Activated CD4-positive, CD25-positive, alpha-beta regulatory T cell treated with anti-CD3 and anti-CD28 coated beads, Interleukin-2, amount 50 U/mL, for 72 hours (primary cell): Measurements from ENCODE around the gene PARD3.

Experiments
- DNase-seq: peaks from one replicate; pipeline ENCODE4 v3.0.0; 2021

The PARD3 gene

DNA sequence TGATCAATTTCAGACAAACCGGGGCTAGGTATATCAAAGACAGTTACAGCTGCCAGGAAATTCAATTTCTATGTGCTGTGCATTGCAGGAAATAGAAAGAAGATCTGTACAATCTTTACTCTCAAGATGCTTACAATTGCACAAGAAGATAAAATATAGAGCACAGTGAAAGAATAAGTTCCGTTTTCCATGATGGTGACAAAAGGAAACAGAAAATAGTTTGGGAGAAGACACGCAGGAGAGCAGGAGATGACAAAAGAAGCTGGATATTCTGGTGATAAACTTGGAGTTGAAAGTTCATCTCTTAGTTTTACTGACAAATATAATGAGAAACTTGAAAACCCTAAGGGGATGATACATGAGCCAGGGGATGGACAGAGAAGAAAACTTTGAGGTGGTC is 646.0 kb downstream of the PARD3 start:
- DNase-seq, result no peak

DNA sequence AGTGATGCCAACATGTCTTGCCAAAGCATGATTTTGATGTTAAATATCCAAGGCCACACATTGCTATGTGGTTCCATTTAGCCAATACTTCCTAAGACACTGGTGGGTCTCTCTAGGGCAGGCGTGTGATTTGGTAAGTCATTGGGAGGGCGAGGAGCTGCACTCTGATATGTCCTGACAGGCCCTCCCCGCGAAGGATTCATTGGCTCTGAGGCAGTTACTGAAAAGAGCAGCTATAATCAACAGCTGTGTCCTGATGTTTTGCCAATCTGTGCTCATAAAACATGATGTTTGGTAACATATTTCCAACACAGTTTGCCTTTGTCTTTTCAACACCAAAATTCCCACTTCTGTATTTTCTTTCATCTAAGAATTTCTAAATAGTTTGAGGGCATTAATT is 646.7 kb downstream of the PARD3 start:
- no peak for DNase-seq

DNA sequence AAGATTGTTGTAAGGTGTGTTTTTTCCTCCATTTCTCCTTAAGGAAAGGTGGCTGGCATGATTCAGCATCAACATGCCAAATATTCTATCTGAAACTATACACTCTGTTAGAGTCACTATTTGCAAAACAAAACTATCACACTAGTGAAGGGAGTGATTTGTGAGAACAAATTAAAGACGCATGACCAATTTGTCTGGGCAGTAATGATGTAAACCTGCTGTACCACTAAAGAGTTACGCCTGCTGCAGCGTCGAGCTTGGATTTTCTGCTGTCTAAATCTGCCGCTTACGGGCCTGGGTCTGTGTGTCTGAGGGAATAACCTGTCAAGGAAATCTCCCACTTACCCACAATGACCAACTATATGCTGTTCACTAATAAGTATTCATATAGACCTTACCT is 648.3 kb downstream of the PARD3 start:
- no peak for DNase-seq

DNA sequence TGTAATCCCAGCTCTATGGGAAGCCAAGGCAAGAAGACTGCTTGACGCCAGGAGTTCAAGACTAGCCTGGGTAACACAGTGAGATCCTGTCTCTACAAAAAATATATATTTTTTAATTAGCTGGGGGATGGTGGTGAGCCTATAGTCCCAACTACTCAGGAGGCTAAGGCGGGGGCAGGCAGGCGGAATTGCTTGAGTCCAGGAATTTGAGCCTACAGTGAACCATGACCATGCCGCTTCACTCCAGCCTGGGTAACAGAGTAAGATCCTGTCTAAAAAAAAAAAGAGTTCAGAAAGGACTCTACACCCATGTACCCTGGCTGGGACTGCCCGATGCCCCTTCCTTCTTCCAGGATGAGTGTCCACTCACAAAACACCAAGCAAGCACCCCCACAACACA is 648.7 kb downstream of the PARD3 start:
- DNase-seq, result no peak

DNA sequence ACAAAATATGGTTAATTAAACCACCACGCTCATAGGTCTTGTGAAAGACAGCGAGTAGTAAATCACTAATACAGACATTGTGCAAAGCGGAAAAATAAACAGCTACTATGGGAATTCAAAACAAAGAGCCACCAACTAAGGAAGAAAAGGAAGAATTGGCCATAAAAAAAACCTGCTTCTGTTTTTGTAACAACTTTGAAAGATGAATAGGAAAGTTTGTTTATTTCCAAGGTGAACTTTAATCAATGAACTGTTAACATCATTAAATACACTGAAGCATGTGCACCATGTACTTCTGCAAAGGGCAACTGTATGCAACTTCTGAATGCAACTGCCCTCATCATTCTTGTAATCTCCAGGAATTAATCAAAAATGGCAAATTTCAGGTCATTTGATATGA is 651.1 kb downstream of the PARD3 start:
- no peak for DNase-seq

DNA sequence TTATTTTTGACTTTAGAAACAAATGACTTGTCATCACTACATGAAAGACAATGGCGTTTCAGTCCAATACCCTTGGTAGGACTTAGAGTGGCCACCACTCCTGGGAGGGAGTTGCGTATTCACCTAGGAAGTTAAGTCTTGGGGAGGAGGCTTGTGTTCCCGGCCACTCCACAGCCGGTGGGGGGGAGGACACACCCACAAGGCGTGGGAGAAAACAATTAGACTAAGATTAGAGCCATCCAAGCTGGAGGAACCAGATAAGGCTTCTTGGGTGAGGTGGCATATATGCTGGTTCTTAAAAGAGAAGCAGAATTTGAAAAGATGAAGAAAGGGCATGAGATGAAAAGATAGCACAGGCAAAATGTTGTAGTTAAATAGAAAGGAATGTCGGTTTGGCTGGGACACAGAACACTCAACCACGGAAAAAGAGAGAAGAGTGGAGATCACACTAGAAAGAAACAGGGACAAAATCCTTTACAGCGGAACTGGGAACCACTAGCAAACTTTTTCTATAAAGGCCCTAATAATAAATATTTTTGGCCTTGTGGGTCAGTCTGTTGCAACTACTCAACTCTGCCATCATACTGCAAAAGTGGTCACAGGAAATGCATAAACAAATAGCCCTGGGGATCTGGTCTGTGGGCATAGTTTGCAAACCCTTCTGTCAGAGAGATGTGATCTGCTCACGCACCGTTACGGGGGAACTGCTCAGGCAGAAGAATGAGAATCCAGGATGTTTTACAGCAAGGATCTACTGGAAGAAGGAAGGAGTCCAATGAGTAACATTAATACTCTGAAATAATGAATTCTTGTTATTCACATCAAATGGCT is 651.8 kb downstream of the PARD3 start:
- no peak for DNase-seq

DNA sequence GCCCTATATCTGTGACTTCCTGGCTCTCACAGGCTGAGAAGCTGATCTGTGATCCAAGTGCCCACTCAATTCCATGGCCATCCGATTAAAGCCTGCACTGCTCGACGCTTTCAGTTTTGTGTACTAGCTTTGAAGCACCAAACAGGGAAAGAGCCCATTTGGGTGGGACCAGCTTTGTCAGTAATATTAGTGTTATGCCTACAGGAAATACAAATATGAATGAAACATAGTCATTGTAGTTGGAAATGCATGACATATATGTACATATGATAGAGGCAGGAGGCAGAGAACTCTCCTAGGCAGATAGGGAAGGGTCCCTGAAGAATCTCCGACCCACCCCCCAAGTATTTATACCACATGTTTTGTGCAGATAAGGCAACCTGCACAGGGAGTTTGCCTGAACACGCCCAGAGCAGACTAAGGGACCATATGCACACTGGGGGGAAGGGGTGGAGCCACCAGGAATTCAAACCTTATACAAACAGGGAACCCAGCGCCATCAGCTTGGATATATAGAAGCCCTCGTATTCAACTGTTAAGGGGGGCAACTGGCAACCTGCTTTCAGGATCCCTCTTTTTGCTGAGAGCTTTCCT is 653.2 kb downstream of the PARD3 start:
- no peak for DNase-seq

DNA sequence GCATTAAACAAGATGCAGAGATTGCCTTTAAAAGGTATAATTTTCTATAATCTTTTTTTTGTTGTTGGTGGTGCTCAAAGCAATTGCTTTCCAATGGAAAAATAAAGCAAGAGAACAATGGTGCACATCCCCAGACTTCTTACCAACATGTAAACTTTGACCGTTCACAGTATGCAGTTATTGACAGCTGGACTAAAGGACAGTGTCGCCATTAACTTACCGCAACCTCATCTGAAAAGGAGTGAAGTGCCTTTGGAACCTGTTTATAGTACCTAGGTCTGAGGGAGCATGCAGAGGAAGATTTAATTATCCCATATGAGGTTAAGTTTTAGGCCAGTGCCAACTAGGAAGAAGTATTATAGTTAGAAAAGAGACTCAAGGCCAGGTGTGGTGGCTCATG is 654.5 kb downstream of the PARD3 start:
- no peak for DNase-seq

DNA sequence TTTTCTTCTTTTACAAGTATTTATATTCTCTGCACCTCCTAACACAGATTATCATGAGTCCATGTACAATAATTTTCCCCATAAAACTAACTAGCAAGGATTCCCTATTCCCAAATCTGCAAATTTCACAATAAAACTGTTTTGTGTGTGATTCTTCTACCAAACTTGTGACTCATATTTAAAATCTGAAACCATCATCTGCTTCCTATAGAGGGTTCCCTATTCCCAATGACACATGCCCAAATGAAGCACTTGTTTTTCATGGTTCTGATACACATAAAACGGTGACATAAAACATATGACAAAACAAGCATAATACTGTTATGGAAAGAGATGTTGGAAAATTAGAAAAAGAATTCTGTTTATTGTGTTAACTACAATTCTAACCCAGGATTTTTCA is 657.6 kb downstream of the PARD3 start:
- no peak for DNase-seq

DNA sequence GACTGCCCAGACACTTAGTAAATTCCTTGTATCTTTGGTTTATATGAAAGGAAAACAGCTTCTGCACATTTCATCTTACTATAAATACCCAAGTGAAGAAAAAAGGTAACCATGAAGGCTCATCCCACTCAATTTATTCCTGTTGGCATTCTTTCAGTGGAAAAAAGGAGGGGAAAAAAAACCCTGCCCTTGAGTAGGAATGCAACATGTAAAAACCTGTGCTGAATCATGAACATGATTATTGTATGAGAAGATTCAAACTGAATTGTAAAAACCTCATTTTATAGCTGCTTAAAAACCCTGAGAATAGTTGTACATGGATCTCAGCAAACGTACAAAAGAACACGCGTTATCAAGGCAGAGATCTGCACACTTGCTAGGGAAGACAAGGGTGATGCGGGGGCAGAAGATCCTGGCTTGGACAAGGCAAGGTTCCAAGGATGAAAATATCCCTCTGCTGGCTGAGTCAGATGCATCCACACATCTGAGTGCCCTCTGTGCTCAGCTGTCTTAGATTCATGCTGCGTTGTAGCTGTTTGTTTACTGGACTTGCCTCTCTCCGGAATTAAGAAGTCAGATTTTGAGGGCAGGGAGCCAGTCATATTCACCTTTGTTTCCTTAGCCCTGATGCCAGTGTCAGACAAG is 658.2 kb downstream of the PARD3 start:
- DNase-seq, result no peak

DNA sequence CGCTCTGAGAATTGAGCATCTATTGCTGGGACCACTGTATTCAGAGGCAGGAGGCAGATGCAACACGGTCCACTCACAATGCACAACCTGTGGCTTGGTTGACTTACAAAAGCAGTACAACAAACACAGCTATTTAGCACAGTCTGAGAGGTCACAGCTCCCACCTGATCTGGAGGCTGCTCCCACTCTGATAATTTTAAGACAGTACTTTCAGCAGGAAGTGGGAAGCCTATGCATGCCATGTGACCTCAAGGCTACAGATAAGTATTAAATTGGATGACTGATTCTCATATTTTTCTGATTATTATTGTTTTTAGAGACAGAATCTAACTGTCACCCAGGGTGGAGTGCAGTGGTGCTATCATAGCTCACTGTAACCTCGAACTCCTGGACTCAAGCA is 659.3 kb downstream of the PARD3 start:
- no peak for DNase-seq

DNA sequence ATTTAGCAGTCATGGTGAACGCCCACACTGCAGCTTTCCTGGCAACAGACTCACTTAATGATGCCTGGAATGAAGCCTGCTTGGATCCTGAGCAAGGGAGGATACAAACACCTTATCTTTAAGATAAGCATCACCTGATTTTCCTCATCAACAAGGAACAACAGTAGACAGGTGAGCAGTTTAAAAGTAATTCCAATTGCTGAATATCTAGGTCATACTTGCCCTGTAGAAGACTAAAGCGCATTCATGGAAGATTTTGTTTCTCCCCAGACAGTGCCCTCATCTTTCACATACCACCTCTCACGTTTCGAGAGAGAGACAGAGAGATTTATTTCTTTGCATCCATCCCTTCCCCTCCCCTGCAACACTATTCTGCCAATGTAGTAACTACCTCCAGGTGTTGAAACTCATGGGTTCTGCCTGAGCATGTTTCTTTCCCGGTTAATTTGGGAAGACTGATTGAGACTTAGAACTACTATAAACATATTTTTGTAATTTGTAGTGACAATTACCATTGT is 660.7 kb downstream of the PARD3 start:
- no peak for DNase-seq

DNA sequence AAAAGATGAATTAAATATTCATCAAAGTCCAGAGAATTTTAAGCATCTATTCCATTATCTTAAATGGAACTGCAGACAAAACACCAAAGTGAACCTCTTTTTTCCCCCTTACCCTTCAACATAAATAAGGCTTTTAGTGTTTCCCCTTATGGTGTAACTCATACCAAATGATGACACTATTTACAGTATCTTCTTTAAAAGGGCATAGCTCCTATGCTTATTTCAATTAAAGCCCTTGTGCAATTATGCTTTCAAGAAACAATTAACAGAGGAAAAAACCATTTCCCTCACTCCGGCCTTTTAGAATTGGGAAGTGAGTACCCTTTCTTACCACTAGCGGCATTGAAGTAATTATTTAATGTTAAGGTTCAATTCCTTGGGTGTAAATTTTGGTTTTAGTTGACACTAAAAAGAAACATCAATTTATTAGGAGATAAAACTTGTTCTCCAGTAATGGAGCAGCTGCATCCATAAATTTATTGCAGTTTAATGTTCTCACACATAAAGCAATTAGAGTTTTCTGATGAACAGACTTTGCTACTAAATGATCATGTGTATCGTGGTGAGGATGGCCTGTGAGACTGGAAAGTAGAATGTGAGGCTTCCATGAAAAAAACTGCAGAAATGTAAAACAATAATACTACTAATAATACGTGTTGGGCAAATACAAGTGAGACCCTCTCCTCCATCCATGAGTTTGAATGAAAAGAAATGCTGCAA is 661.3 kb downstream of the PARD3 start:
- DNase-seq, result no peak

DNA sequence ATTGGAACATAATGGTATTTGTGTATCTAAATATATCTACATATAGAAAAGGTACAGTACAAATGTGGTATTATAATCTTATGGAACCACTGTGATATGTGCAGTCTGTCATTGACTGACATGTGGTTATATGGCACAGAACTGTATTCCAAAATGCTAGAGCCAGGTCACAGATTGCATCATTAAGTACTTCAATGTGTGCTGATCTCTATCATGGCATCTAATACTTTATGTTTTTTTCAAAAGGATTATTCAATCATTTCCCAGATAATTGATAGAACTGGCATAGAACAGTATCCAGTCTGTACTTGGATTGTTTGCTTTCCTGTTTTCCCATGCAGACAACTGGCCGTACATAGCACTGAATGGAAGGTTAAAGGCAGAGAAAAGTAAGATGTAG is 662.7 kb downstream of the PARD3 start:
- no peak for DNase-seq

DNA sequence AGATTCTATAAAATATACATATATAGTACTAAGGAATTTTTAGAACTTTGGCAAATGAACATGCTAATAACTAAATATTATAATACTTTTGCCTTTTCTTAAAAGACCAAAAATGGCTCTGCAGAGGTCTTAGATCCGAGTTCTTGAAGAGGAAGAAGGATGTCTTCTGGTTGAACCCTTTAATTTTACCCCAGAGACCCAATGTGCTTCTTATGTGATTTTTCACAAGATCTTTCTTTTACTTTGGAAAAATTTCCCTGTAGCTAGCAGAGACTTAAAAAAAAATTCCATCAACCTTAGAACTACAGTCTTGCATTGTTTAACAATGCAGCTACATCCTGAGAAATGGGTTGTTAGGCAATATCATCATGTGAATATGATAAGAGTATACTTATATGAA is 663.2 kb downstream of the PARD3 start:
- no peak for DNase-seq

DNA sequence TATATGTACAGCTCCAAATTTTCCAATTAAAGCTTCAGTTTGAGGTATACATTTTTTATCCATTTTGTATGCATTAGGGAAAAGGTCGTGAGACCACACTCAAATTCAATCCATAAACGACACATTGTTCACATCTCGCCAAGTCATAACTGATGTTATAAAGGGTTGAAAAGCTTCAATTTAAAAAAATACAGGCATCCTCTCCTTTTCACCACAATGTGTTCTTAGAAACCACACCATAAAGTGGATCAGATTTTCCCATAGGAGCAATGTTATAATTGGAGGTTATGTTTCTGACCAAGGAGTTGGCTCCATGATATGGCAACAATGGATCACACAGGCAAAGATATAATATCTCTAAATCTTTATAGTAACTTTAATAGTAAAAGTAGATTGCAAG is 663.6 kb downstream of the PARD3 start:
- DNase-seq, result no peak

DNA sequence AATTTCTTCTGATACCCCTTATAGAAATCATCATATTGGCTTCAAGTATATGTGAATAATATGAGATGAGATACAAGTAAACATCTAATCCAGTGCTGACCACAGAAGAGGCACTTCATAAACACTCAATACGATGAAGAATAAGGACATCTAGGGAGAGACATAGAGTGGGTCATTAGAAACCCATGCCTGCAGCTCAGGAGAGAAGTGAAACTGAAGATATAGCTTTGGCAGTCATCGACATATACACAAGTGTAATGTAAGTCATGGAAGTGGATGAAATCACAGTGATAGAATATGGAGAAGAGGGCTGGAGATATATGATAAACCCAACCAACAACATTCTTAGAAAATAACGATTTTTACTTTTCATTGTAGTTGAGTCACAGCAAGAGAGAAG is 665.0 kb downstream of the PARD3 start:
- no peak for DNase-seq

DNA sequence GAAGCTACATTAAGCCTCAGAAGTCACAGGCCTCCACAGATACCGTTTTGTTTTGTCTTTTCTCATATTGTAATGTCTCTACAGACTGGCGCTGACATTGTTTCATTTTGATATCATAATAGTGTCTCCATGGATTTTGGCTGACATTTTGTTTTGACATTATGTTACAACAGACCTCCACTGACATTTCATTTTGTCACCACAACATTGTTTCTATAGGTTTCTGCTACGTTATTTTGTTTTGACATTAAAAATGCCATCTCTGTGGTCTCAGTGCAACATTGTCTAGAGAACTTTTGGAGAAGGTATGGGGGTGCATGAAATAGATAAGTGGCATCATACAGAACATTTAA is 666.8 kb downstream of the PARD3 start:
- no peak for DNase-seq

DNA sequence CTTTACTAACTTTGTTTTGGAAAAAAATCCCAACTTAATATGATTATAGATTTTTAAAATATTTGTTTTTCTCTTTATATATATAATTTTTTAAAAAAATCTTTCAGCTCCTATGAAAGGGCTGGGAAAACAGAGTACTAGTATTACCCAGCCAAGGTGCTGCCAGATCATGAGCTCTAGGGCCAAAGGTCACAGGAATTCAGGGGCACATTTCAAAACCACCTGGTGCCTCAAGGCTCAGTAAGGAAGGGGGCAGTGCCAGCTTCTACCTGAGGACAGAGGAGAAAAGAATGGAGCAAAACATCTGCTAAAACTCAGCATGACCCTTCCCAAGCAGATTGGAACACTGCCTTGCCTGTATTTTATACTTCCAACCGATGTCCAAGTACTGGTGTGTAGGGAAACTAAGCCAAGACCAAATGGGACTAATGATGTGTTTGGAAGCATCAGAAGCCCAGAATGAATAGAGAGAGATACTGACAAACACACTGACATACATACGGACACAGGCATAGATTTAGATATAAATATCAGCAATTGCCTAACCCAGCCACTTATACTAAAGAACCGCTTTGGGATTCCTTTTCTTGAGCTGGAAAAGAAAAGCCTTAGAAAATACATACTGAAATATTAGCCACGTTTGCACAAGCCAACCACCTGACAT is 667.3 kb downstream of the PARD3 start:
- no peak for DNase-seq

DNA sequence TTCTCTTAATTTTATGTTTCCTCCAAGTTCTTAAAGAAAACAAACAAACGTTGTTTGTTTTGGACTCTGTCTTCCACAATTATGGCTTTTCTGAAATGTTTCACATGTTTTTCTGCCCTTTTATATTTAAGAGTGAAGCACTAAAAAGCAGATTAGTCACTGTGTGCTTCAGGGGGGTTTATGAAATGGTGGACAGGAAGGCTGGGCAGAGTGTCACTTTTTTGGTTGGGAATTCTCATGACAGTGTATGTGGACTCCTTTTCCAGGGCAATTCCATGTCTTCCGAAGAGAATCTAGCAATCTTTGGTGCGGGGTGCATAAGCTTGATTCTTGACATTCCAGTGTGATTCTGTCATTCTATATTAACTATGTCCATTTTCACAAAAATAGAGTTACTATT is 669.4 kb downstream of the PARD3 start:
- DNase-seq, result no peak

DNA sequence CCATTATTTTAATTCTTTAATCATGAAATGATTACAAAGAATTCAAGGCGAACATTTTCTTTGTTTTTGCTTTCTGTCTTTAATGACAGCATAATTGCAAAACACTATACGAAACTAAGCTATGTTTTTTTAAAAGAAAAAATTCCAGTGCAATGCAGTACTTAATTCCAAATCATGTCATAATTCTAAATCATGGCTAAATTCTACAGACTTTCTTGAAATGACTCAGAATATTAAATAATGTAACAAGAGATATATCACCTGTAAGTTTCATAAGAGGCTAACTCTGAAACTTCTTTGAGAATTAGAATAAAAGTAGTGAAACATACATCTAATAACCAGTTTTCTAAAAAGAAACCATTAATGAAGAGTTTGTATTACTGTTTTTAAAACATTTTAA is 671.6 kb downstream of the PARD3 start:
- DNase-seq, result no peak

DNA sequence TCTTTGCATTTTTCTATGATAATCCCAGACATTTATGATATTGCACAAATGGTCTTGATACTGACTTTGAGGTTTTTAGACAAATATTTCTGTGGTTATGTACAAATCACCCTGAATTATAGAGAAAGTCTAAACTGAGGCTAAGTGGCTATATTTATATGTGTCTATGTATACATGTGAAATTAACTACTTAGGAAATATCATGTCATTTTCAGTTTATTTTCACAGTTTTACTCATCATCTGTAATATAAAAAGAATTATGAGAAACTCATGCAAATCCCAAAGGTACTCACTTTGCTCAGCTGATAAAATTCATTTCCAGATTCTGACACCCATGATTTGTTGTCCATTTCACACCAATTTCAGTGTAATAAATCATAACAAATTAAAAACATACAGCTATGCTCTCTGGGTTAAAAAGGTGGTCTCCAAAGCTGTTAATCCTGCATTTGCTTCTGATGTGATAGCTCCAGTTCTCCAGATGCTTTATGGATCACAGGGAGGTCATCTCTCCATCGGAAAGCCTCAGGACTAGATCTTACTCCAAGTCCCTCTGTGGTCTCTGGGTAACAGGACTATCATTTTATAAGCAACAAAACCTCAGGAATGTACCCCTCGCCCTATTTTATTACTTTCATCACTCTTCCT is 673.9 kb downstream of the PARD3 start:
- no peak for DNase-seq

DNA sequence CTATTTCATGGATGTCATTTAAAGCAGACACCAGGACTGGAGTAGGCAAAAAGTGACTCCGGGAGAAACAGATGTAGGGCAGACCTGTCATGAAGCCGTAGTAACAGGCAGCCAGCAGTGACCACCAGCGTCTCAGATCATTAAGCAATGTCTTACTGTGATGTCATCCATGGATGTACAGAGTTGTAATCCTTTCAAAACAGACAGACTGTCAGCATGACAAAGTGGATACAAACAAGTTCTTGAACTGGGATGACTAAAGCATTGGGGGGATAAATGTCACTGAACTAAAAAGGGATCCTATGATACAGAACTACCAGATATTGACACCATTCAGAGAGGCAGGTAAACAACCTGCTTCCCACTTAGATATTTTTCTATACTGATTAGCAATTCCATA is 675.5 kb downstream of the PARD3 start:
- no peak for DNase-seq
